Measurements from ENCODE around the gene TMPRSS11E. TPM values are rescaled to one million over a fixed set of nuclear protein-coding genes. Genes with fewer than 3 reads are reported as not detected.
"Not testable (repeated sequence)": the region's sequence is repeated elsewhere in the genome, so short reads cannot be mapped to it uniquely, and the experiment has no call there.

The TMPRSS11E gene
- total RNA-seq, 1 donor from 2014 or later, result not detected

GRCh38 chr4:68451246-68452211, 4.3 kb downstream of the TMPRSS11E start:
- intact Hi-C loops (cut with DNase I), result no loop called here
- no peak for ATAC-seq
- no peak for DNase-seq (ENCODE audit: low spot score)

DNA sequence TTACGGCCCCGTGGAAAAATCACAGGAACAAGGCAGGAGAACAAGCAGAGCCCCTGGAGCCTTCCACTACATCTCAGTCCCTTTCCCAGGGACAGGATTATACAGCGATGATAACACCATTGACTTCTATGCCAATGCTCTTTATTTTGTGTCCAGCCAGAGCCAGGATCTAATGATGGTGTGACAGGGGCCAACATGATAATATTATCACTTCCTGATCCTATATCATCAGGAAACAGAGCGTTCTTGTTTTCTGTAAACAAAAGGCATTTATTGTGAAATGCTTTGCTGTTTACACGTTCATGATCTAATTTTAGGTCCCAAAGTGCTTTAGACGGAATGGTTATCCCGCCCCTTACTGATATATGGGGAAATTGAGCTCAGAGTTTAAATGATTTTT, 12.8 kb downstream of the TMPRSS11E start:
- ATAC-seq (no peak), DNase-seq (ENCODE audit: low spot score) (no peak)
- intact Hi-C loops (cut with DNase I), result no loop called here

DNA sequence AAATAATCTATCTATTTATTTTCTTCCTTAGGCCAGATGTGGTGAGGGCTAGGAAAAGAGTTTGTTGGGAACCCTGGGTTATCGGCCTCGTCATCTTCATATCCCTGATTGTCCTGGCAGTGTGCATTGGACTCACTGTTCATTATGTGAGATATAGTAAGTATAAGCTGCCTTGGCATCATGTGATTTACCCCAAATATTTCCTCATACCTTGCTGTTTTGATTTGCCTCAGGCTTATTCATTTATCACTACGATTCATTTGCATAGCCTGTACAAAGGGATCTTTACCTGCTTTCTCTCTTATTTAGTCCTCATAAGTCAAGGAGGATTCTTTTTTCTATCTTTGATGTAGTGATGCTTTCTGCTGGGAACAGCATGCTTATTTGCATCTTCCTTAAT, 14.5 kb downstream of the TMPRSS11E start:
- DNase-seq (ENCODE audit: low spot score) (no peak), ATAC-seq (no peak)
- intact Hi-C loops (cut with DNase I), result no loop called here

DNA sequence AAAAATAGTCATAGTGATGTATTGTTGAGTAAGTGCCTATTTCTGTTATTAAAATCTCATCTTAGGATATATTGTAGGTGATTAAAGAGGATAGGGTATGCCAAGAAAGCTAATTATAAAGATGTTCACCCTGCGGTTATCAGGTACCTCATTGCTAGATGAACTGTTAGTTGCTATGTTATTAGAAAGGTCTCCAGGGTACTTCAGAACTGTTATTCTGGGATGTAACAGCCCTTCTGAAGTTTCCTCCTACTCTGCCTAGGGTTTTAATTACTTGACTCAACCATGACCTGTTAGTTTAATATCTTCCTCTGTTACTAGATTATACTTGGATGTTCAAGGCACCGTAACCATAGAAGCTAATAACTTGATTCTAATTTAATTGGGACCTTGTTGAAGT, 15.4 kb downstream of the TMPRSS11E start:
- intact Hi-C loops (cut with DNase I), result no loop called here
- ATAC-seq (no peak), DNase-seq (ENCODE audit: low spot score) (no peak)

GRCh38 chr4:68463796-68464195, 16.5 kb downstream of the TMPRSS11E start:
- DNase-seq (ENCODE audit: low spot score) (no peak), ATAC-seq (no peak)
- intact Hi-C loops (cut with DNase I), result no loop called here

- ATAC-seq, result no peak
- no peak for DNase-seq (ENCODE audit: low spot score)
- intact Hi-C loops (cut with DNase I), result no loop called here
These were observed 17.8 kb downstream of the TMPRSS11E start for GRCh38 chr4:68465058-68465457.

GRCh38 chr4:68466185-68466584, 18.9 kb downstream of the TMPRSS11E start:
- DNase-seq (ENCODE audit: low spot score) (no peak), ATAC-seq (no peak)
- intact Hi-C loops (cut with DNase I), result no loop called here

GRCh38 chr4:68466751-68467150, 19.5 kb downstream of the TMPRSS11E start:
- DNase-seq (ENCODE audit: low spot score), result no peak
- intact Hi-C loops (cut with DNase I), result no loop called here
- no peak for ATAC-seq

DNA sequence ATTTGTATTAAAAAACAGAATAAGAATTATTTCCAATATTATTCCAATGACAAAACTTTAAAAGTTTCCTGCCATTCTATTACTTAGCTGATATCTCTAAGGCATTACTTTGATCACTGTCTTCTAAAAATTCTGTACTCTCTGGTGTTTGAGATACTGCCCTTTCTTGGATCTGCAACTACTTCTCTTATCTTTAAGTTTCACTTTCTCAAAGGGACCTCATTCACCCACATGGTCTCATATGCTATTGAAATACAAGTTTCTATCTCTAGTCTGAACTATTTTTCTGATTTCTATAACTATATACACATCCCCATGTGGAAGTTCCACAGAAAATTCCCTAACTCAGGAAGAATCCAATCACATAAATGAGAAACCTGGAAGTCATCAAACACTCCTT, 22.2 kb downstream of the TMPRSS11E start:
- DNase-seq (ENCODE audit: low spot score), result no peak
- ATAC-seq, result no peak
- intact Hi-C loops (cut with DNase I), result no loop called here

DNA sequence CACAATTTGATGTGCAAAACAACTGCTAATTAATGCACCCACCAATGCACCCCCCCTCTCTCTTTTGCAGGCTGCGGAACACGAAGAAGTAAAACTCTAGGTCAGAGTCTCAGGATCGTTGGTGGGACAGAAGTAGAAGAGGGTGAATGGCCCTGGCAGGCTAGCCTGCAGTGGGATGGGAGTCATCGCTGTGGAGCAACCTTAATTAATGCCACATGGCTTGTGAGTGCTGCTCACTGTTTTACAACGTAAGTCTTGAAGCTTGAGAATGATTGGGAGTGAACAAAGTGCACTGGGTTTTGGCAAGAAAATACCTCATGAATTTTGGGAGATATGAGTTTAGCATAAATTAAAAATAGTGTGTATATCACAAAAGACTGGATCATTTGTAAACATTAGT, 28.9 kb downstream of the TMPRSS11E start:
- intact Hi-C loops (cut with DNase I), result no loop called here
- peak; percentile 53 for ATAC-seq
- DNase-seq (ENCODE audit: low spot score), result no peak

DNA sequence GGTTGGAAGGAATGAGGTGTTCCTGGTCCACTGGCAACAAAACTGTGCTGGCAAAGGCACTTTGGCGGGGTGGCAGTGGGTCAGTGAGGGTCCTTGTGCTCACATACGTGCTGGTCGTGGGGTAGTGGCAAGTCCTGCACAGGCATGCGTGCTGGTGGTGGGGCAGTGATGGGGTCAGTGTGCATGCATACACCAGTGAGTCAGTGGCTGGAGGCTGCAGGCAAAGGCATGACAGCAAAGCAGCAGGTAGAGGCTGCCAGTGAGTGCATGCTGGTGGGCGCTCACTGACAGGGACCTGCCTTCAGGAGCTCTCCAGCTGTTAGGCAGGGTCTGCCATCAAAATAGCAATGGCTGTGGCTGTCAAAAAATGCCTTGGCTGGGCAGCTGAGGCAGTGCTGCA, 42.1 kb downstream of the TMPRSS11E start:
- intact Hi-C loops (cut with DNase I), result no loop called here
- no peak for DNase-seq (ENCODE audit: low spot score)

GRCh38 chr4:68490826-68491457, 43.7 kb downstream of the TMPRSS11E start:
- intact Hi-C loops (cut with DNase I), result no loop called here
- ATAC-seq (no peak), DNase-seq (ENCODE audit: low spot score) (peak; percentile 58)

More for the DNA sequence above, 42.1 kb downstream of the TMPRSS11E start:
- peak; percentile 34 for ATAC-seq

DNA sequence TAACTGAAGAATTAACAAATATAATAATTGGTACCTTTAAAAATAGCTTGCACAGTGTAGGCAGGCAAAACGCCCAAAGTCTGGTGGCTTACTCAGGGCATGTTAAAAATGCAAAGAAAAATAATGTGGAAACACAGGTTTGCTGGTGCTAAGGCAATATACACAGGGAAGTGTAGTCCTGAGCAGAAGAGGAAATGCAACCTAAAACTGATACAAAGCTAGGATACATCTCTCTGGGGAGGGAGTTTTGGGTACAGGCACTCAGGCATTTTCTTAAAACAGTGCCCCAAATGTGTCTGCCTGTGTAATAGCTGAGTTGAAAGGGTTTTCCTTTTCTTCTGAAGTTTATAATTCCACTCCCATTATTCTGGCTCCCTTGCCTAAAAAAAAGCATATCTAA, 47.4 kb downstream of the TMPRSS11E start:
- intact Hi-C loops (cut with DNase I), result no loop called here
- ATAC-seq (no peak), DNase-seq (ENCODE audit: low spot score) (no peak)

- DNase-seq (ENCODE audit: low spot score) (no peak), ATAC-seq (peak; percentile 53)
- intact Hi-C loops (cut with DNase I), result no loop called here
These were observed 51.2 kb downstream of the TMPRSS11E start for GRCh38 chr4:68498413-68499007.

DNA sequence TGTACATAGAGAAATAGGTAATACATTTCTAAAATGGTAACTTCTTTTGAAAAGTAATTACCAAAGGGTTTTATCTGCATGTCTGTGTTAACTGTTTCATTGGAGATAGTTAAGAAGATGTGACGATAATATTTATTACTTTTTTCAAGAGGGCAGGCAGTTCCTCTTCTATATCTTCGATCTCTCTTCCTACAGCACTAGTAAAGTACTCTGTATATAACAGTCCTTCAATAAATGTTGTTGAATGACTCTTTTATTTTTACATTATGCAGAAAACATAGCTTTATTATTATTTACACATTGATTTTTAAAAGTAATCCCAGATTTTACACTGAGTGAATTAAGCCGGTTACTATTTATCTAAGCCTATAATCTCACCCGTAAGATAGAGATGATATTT, 51.8 kb downstream of the TMPRSS11E start:
- no peak for ATAC-seq
- DNase-seq (ENCODE audit: low spot score), result no peak
- intact Hi-C loops (cut with DNase I), result no loop called here

DNA sequence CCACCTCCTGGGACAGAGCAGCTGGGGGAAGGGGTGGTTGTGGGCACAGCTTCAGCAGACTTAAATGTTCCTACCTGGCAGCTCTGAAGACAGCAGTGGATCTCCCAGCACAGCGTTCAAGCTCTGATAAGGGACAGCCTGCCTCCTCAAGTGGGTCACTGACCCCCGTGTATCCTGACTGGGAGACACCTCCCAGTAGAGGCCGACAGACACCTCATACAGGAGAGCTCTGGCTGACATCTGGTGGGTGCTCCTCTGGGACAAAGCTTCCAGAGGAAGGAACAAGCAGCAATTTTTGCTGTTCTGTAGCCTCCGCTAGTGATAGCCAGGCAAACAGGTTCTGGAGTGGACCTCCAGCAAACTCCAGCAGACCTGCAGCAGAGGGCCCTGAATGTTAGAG, 56.2 kb downstream of the TMPRSS11E start:
- intact Hi-C loops (cut with DNase I); ATAC-seq; DNase-seq (ENCODE audit: low spot score): not testable (repeated sequence)

- intact Hi-C loops (cut with DNase I); ATAC-seq; DNase-seq (ENCODE audit: low spot score): not testable (repeated sequence)
These were observed 57.6 kb downstream of the TMPRSS11E start for GRCh38 chr4:68504836-68505235.

- DNase-seq (ENCODE audit: low spot score); ATAC-seq; intact Hi-C loops (cut with DNase I): not testable (repeated sequence)
These were observed 58.2 kb downstream of the TMPRSS11E start for GRCh38 chr4:68505452-68505851.

DNA sequence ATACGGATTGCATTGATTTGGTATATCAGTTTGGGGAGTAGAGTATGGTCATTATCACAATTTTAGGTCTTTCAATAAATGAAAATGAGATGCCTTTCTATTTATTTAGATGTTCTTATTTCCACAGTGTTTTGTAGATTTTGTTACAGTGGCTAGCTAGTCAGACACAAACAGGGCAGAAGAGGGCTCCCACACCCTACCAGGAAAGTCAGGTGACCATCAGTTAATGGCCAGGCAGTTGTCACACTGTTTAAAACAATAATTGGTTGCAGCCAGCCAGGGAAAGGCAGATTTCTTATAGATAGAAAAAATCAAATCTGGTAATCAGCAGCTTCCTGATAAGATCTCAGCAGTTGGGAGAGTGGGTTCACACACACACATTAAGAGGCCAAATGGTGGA, 71.6 kb downstream of the TMPRSS11E start:
- intact Hi-C loops (cut with DNase I), result no loop called here
- ATAC-seq (no peak), DNase-seq (ENCODE audit: low spot score) (no peak)

- ATAC-seq (no peak), DNase-seq (ENCODE audit: low spot score) (no peak)
- intact Hi-C loops (cut with DNase I), result no loop called here
These were observed 73.7 kb downstream of the TMPRSS11E start for GRCh38 chr4:68520985-68521384.

All from sciatic nerve (tissue), 2 donors.